AG04450 (cell line): Measurements from ENCODE around the gene RADX. TPM values are rescaled to one million over a fixed set of nuclear protein-coding genes. Genes with fewer than 3 reads are reported as not detected.

Experiments
- CTCF ChIA-PET: fragments of 300-600, 350-600 bp; formaldehyde crosslinking; extraction: SDS; loops from one replicate; lab custom pipeline; 2022; ENCODE audit warnings: antibody characterized with exemption, inconsistent platforms; lab: Charles Lee
- POLR2A ChIA-PET: fragments of 350-600 bp; formaldehyde crosslinking; extraction: SDS; loops from one replicate; lab custom pipeline; 2021; ENCODE audit warnings: antibody characterized with exemption, inconsistent platforms; lab: Yijun Ruan, JAX
- DNase-seq: peaks from one replicate; pipeline ENCODE4 v3.0.0-alpha.2; 2011; ENCODE audit warnings: low read depth, low spot score
- H3K27ac ChIP-seq: one replicate; pipeline ENCODE4 v1.5.1; 2012; ENCODE audit warnings: low read depth, low read length, control low read depth
- H3K27me3 ChIP-seq: one replicate; pipeline ENCODE4 v1.6.0; 2012; ENCODE audit warnings: low read length; ENCODE audit not compliant: control insufficient read depth, insufficient read depth
- H3K4me3 ChIP-seq: 2 replicates; pipeline ENCODE4 v1.5.1; 2011; ENCODE audit warnings: mild to moderate bottlenecking, low read depth, low read length, control low read depth
- H3K9me3 ChIP-seq: 2 replicates; pipeline ENCODE4 v1.5.1; 2012; ENCODE audit warnings: low read length; ENCODE audit not compliant: control insufficient read depth, insufficient read depth
- CTCF ChIP-seq: IDR thresholded peaks from 2 replicates; pipeline ENCODE4 v1.5.1; 2011; ENCODE audit warnings: low read depth, low read length, control low read depth, inconsistent platforms
- polyA plus RNA-seq: library from polyadenylated mRNA; depleted of rRNA; stranded (reverse); fragments of >200 nt; gene quantifications from 2 replicates; pipeline ENCODE4 v1.2.3, GENCODE V29; 2011

The RADX gene
- polyA plus RNA-seq, 1 experiment = 1.8 TPM

- TF ChIP-seq CTCF = no peak
- Histone ChIP-seq H3K9me3 (no peaks in the 10 kb centered on the region), H3K4me3 (no peak overlapping the region), H3K27me3 (no peaks in the 10 kb centered on the region), H3K27ac (no peak overlapping the region)
- ChIA-PET POLR2A (no interaction called here), CTCF (interaction anchor here (1.0 kb wide), 1 partner anchor 961 kb away, joined by 7 read pairs; no protein-coding TSS in a partner anchor)
- no peak for DNase-seq
These were observed 99.6 kb downstream of the RADX start for GRCh38 chrX:106711375-106711774.

DNA sequence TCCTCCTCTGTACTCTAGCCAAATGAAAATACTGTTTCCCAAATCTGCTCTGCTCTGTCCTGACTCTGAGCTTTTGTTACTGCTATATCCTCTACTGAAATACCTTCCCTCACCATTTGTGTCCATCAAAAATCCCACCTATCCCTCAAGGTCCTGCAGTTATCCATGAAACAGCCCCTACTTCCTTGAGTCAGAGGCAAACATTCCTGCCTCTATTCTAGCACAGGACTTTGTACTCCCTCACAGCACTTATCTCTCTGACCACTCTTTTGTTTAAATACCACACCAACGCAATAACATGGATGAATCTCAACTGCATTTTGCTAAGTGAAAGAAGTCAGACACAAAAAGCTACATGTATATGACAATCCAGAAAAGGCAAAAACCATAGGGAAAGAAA is 104.2 kb downstream of the RADX start:
- no peaks in the 10 kb centered on the region for H3K27me3 ChIP-seq
- POLR2A ChIA-PET = no interaction called here
- TF ChIP-seq CTCF = no peak
- H3K9me3 ChIP-seq = no peaks in the 10 kb centered on the region
- CTCF ChIA-PET = no interaction called here
- H3K27ac ChIP-seq = no peak overlapping the region
- no peak for DNase-seq
- no peak overlapping the region for H3K4me3 ChIP-seq

- Histone ChIP-seq H3K27ac (no peak overlapping the region), H3K9me3 (no peaks in the 10 kb centered on the region), H3K27me3 (no peaks in the 10 kb centered on the region), H3K4me3 (no peak overlapping the region)
- DNase-seq = no peak
- ChIA-PET POLR2A (no interaction called here), CTCF (no interaction called here)
- TF ChIP-seq CTCF = no peak
These were observed 104.7 kb downstream of the RADX start for GRCh38 chrX:106716463-106716862.

DNA sequence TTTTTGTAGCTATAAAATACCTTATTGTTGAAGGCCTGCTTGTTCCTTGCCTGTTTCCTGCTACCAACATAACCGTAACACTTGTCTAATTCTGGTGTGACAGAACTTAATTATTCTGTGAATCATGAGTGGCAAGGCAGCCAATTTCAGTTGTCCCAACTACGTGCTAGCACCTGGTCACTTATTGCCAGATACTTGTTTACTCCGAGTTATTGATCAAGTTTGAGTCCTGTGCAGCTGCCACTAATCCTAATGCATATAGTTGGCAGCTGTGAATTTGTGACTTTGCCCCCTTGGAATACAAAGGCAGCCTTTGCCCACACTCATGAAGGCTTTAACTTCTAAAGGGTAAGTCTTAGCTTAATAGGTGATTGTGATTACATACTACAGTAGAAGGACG is 106.9 kb downstream of the RADX start:
- no peak for DNase-seq
- no peak for TF ChIP-seq CTCF
- POLR2A ChIA-PET = no interaction called here
- Histone ChIP-seq H3K9me3 (no peaks in the 10 kb centered on the region), H3K27ac (no peak overlapping the region), H3K27me3 (no peaks in the 10 kb centered on the region), H3K4me3 (no peak overlapping the region)
- CTCF ChIA-PET = interaction anchor here (0.7 kb wide), 1 partner anchor 177 kb away, joined by 4 read pairs; no protein-coding TSS in a partner anchor

DNA sequence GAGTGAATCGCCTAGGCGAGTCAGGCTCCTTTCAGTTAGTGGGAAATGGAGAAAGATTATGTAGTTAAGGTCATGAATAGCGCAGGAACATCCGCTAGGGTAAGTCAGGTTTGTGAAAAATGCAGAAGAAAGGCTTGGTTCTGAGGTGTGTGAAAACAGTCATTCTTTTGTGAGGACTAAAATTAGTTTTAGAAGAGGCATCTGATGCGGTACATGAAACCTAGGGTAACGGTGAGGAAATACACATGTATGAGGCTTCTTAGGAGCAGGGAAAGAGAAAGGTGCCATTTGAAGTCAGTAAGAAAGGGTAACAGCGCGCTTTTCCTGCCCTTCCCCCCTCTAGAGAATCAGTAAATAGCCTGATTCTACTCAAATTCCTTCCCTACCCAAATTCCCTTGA is 114.2 kb downstream of the RADX start:
- H3K27ac ChIP-seq = no peak overlapping the region
- CTCF ChIA-PET = no interaction called here
- DNase-seq = no peak
- POLR2A ChIA-PET = no interaction called here
- no peaks in the 10 kb centered on the region for H3K27me3 ChIP-seq
- no peaks in the 10 kb centered on the region for H3K9me3 ChIP-seq
- TF ChIP-seq CTCF = 0 out of 2 replicates have a peak, but pooled peaks have one; percentile 1
- H3K4me3 ChIP-seq = peak overlapping the region; percentile 72
